GM23338 (cell line): ENCODE measurements around the gene SEC61A1. TPM values are rescaled to one million over a fixed set of nuclear protein-coding genes. Genes with fewer than 3 reads are reported as not detected.

Experiments used
- ATAC-seq: fragments of 200-7000 bp; cut with Tn5 transposase; 3 replicates; pipeline ENCODE4 v1.9.1; 2020
- DNase-seq: peaks from one replicate; pipeline ENCODE4 v3.0.0-alpha.2; 2015; ENCODE audit warnings: low spot score
- H2AFZ ChIP-seq: fragments of 200-600 bp; sonication (generic); 2 replicates; pipeline ENCODE4 v1.8.0; 2016; ENCODE audit warnings: antibody characterized with exemption, mild to moderate bottlenecking, moderate library complexity
- H3F3A ChIP-seq: fragments of 200-600 bp; sonication (generic); replicated peaks from 2 replicates; pipeline ENCODE4 v1.8.0; 2017; ENCODE audit warnings: antibody characterized with exemption, mixed run types, low read depth
- H3K27ac ChIP-seq: fragments of 200-600 bp; sonication (generic); 2 replicates; pipeline ENCODE4 v1.6.1; 2016; ENCODE audit warnings: low read depth
- H3K27me3 ChIP-seq: fragments of 200-600 bp; sonication (generic); 2 replicates; pipeline ENCODE4 v1.8.0; 2016; ENCODE audit warnings: mild to moderate bottlenecking, mixed run types, moderate library complexity; ENCODE audit not compliant: insufficient read depth
- H3K36me3 ChIP-seq: fragments of 200-600 bp; sonication (generic); 2 replicates; pipeline ENCODE4 v1.8.0; 2016; ENCODE audit warnings: mild to moderate bottlenecking; ENCODE audit not compliant: insufficient read depth
- H3K4me1 ChIP-seq: fragments of 200-600 bp; sonication (generic); 2 replicates; pipeline ENCODE4 v1.8.0; 2016; ENCODE audit warnings: mild to moderate bottlenecking, moderate library complexity; ENCODE audit not compliant: insufficient read depth
- H3K4me2 ChIP-seq: fragments of 200-600 bp; sonication (generic); 2 replicates; pipeline ENCODE4 v1.7.1; 2017; ENCODE audit warnings: mixed run types
- H3K4me3 ChIP-seq: fragments of 200-600 bp; sonication (generic); 2 replicates; pipeline ENCODE4 v1.6.1; 2016; ENCODE audit warnings: mixed run types
- H3K79me2 ChIP-seq: fragments of 200-600 bp; sonication (generic); replicated peaks from 2 replicates; pipeline ENCODE4 v1.8.0; 2017; ENCODE audit warnings: mild to moderate bottlenecking; ENCODE audit not compliant: insufficient read depth
- H3K9me2 ChIP-seq: fragments of 200-600 bp; sonication (generic); 2 replicates; pipeline ENCODE4 v1.8.0; 2017; ENCODE audit not compliant: insufficient read depth
- H4K20me1 ChIP-seq: fragments of 200-600 bp; sonication (generic); replicated peaks from 2 replicates; pipeline ENCODE4 v1.8.0; 2017; ENCODE audit warnings: mild to moderate bottlenecking; ENCODE audit not compliant: insufficient read depth
- H3K27ac Mint-ChIP-seq: 2 replicates; pipeline ENCODE4 v1.8.0; 2020; ENCODE audit warnings: inconsistent platforms, mild to moderate bottlenecking, moderate library complexity, mixed read lengths
- H3K27me3 Mint-ChIP-seq: 3 replicates; pipeline ENCODE4 v1.8.0; 2022; ENCODE audit warnings: low read depth, mild to moderate bottlenecking, moderate library complexity, mixed read lengths, inconsistent platforms; ENCODE audit not compliant: insufficient read depth, poor library complexity
- H3K36me3 Mint-ChIP-seq: 3 replicates; pipeline ENCODE4 v1.8.0; 2021; ENCODE audit warnings: low read depth, mild to moderate bottlenecking, inconsistent platforms, moderate library complexity, mixed read lengths
- H3K4me1 Mint-ChIP-seq: 3 replicates; pipeline ENCODE4 v1.8.0; 2020; ENCODE audit warnings: mild to moderate bottlenecking, inconsistent platforms, mixed read lengths
- H3K4me3 Mint-ChIP-seq: 3 replicates; pipeline ENCODE4 v1.8.0; 2021; ENCODE audit warnings: moderate library complexity, mild to moderate bottlenecking, inconsistent platforms, mixed read lengths
- H3K9me3 Mint-ChIP-seq: 3 replicates; pipeline ENCODE4 v1.8.0; 2020; ENCODE audit warnings: moderate library complexity, mild to moderate bottlenecking, inconsistent platforms, mixed read lengths
- CREB1 ChIP-seq: fragments of 250-450 bp; sonication (Bioruptor Pico); IDR thresholded peaks from 2 replicates; pipeline ENCODE4 v1.5.0; 2020; ENCODE audit warnings: low read depth, mild to moderate bottlenecking, moderate library complexity
- EZH2 ChIP-seq: fragments of 200-600 bp; sonication (generic); IDR thresholded peaks from one replicate; pipeline ENCODE4 v1.8.0; 2017; ENCODE audit warnings: antibody characterized with exemption, mild to moderate bottlenecking, low read depth; ENCODE audit not compliant: unreplicated experiment
- EZH2phosphoT487 ChIP-seq: fragments of 200-600 bp; sonication (generic); IDR thresholded peaks from one replicate; pipeline ENCODE4 v1.8.1; 2018; ENCODE audit warnings: antibody characterized with exemption; ENCODE audit not compliant: unreplicated experiment
- JUNB ChIP-seq: IDR thresholded peaks from one replicate; pipeline ENCODE4 v1.6.1; 2016; ENCODE audit warnings: antibody characterized with exemption; ENCODE audit not compliant: unreplicated experiment
- NANOG ChIP-seq: IDR thresholded peaks from 2 replicates; pipeline ENCODE4 v1.6.1; 2016; ENCODE audit warnings: antibody characterized with exemption, borderline replicate concordance
- POLR2AphosphoS5 ChIP-seq: IDR thresholded peaks from 2 replicates; pipeline ENCODE4 v1.6.1; 2016; ENCODE audit warnings: antibody characterized with exemption, low read depth
- REST ChIP-seq: IDR thresholded peaks from one replicate; pipeline ENCODE4 v1.6.1; 2018; ENCODE audit warnings: antibody characterized with exemption; ENCODE audit not compliant: unreplicated experiment
- ZNF114 ChIP-seq: fragments of 250-450 bp; sonication (Bioruptor Pico); IDR thresholded peaks from 2 replicates; pipeline ENCODE4 v1.5.0; 2020; ENCODE audit warnings: mild to moderate bottlenecking, moderate library complexity
- ZNF331 ChIP-seq: fragments of 250-450 bp; sonication (Bioruptor Pico); IDR thresholded peaks from 2 replicates; pipeline ENCODE4 v1.5.0; 2020; ENCODE audit warnings: low read depth, mild to moderate bottlenecking, moderate library complexity
- polyA plus RNA-seq: library from polyadenylated mRNA; unstranded; fragments of >200 nt; fragmentation: Nextera tagmentation; extraction: Ambion mirVana; gene quantifications from 2 replicates; pipeline ENCODE4 v1.2.1, GENCODE V29; 2016
- total RNA-seq: library from RNA; depleted of rRNA; stranded (reverse); fragments of >200 nt; shearing (Covaris generic); gene quantifications from 2 replicates; pipeline ENCODE4 v1.2.3, GENCODE V29; 2014
- TF ChIP-seq, protein P1 (sequence below): fragments of 250-450 bp; sonication (Bioruptor Pico); IDR thresholded peaks from 2 replicates; pipeline ENCODE4 v1.5.0; 2020; ENCODE audit warnings: mild to moderate bottlenecking, moderate library complexity
- TF ChIP-seq, protein P2 (sequence below): IDR thresholded peaks from 2 replicates; pipeline ENCODE4 v1.6.1; 2016; ENCODE audit warnings: antibody characterized with exemption

SEC61A1 gene
- total and polyA plus RNA-seq, 2 experiments from 2014 or later = 44.8 to 184 TPM

GRCh38 chr3:128041344-128041743 is 10.9 kb upstream of the SEC61A1 start (continued):
- TF ChIP-seq, protein P1, sequence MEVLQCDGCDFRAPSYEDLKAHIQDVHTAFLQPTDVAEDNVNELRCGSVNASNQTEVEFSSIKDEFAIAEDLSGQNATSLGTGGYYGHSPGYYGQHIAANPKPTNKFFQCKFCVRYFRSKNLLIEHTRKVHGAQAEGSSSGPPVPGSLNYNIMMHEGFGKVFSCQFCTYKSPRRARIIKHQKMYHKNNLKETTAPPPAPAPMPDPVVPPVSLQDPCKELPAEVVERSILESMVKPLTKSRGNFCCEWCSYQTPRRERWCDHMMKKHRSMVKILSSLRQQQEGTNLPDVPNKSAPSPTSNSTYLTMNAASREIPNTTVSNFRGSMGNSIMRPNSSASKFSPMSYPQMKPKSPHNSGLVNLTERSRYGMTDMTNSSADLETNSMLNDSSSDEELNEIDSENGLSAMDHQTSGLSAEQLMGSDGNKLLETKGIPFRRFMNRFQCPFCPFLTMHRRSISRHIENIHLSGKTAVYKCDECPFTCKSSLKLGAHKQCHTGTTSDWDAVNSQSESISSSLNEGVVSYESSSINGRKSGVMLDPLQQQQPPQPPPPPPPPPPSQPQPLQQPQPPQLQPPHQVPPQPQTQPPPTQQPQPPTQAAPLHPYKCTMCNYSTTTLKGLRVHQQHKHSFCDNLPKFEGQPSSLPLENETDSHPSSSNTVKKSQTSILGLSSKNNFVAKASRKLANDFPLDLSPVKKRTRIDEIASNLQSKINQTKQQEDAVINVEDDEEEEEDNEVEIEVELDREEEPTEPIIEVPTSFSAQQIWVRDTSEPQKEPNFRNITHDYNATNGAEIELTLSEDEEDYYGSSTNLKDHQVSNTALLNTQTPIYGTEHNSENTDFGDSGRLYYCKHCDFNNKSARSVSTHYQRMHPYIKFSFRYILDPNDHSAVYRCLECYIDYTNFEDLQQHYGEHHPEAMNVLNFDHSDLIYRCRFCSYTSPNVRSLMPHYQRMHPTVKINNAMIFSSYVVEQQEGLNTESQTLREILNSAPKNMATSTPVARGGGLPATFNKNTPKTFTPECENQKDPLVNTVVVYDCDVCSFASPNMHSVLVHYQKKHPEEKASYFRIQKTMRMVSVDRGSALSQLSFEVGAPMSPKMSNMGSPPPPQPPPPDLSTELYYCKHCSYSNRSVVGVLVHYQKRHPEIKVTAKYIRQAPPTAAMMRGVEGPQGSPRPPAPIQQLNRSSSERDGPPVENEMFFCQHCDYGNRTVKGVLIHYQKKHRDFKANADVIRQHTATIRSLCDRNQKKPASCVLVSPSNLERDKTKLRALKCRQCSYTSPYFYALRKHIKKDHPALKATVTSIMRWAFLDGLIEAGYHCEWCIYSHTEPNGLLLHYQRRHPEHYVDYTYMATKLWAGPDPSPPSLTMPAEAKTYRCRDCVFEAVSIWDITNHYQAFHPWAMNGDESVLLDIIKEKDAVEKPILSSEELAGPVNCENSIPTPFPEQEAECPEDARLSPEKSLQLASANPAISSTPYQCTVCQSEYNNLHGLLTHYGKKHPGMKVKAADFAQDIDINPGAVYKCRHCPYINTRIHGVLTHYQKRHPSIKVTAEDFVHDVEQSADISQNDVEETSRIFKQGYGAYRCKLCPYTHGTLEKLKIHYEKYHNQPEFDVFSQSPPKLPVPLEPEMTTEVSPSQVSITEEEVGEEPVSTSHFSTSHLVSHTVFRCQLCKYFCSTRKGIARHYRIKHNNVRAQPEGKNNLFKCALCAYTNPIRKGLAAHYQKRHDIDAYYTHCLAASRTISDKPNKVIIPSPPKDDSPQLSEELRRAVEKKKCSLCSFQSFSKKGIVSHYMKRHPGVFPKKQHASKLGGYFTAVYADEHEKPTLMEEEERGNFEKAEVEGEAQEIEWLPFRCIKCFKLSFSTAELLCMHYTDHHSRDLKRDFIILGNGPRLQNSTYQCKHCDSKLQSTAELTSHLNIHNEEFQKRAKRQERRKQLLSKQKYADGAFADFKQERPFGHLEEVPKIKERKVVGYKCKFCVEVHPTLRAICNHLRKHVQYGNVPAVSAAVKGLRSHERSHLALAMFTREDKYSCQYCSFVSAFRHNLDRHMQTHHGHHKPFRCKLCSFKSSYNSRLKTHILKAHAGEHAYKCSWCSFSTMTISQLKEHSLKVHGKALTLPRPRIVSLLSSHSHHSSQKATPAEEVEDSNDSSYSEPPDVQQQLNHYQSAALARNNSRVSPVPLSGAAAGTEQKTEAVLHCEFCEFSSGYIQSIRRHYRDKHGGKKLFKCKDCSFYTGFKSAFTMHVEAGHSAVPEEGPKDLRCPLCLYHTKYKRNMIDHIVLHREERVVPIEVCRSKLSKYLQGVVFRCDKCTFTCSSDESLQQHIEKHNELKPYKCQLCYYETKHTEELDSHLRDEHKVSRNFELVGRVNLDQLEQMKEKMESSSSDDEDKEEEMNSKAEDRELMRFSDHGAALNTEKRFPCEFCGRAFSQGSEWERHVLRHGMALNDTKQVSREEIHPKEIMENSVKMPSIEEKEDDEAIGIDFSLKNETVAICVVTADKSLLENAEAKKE (CRISPR knock-in tag) = no peak
- TF ChIP-seq JUNB = no peak
- TF ChIP-seq NANOG = no peak
- TF ChIP-seq, protein P2, sequence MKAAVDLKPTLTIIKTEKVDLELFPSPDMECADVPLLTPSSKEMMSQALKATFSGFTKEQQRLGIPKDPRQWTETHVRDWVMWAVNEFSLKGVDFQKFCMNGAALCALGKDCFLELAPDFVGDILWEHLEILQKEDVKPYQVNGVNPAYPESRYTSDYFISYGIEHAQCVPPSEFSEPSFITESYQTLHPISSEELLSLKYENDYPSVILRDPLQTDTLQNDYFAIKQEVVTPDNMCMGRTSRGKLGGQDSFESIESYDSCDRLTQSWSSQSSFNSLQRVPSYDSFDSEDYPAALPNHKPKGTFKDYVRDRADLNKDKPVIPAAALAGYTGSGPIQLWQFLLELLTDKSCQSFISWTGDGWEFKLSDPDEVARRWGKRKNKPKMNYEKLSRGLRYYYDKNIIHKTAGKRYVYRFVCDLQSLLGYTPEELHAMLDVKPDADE = no peak
- TF ChIP-seq ZNF331 (CRISPR knock-in tag) = no peak
- no peak for TF ChIP-seq POLR2AphosphoS5
- TF ChIP-seq ZNF114 (CRISPR knock-in tag) = no peak
- TF ChIP-seq CREB1 (CRISPR knock-in tag) = no peak
- no peak for TF ChIP-seq EZH2
- no peak for TF ChIP-seq EZH2phosphoT487

DNA sequence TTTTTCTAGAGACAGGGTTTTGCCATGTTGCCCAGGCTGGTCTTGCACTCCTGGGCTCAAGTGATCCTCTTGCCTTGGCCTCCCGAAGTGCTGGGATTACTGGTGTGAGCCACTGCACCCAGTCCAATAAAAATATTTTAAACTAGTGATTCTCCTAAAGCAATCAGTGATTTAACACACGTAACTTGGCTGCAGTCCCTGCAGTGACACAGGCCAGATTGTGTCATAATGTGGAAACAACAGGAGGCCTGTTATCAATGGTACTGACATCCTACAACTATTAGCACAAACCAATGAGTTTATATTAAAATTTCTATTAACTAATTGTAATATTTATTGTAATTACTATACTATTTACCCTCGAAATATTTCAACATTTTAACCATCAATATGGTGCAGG is 1.6 kb upstream of the SEC61A1 start:
- no peak overlapping the region for H3K4me2 ChIP-seq

More for the DNA sequence above, 1.6 kb upstream of the SEC61A1 start:
- Histone ChIP-seq H3K27me3 (0 out of 2 replicates have a peak, but pooled peaks cover 6% of the 10 kb centered on the region), H3F3A (no peaks in the 10 kb centered on the region), H3K79me2 (peaks cover 32% of the 10 kb centered on the region), H2AFZ (no peak overlapping the region), H4K20me1 (peaks cover 16% of the 10 kb centered on the region), H3K36me3 (peaks cover 18% of the 10 kb centered on the region), H3K4me1 (peaks cover 15% of the 10 kb centered on the region), H3K9me2 (no peaks in the 10 kb centered on the region), H3K4me3 (no peak overlapping the region), H3K27ac (no peak overlapping the region)
- Mint-ChIP-seq H3K36me3 (peaks cover 26% of the 10 kb centered on the region), H3K9me3 (no peaks in the 10 kb centered on the region), H3K4me3 (no peak overlapping the region), H3K27ac (no peak overlapping the region), H3K27me3 (peaks cover 12% of the 10 kb centered on the region), H3K4me1 (peaks cover 20% of the 10 kb centered on the region)
- ATAC-seq (no peak), DNase-seq (no peak)
- TF ChIP-seq, protein P2 = no peak
- no peak for TF ChIP-seq JUNB
- no peak for TF ChIP-seq CREB1 (CRISPR knock-in tag)
- no peak for TF ChIP-seq REST
